SK-N-SH (cell line): ENCODE results near the gene GFOD2. TPM values are rescaled to one million over a fixed set of nuclear protein-coding genes. Genes with fewer than 3 reads are reported as not detected.

Source experiments
- CTCF ChIA-PET: fragments of 300-600, 350-600 bp; formaldehyde crosslinking; extraction: SDS; loops from one replicate; lab custom pipeline; 2021; lab: Yijun Ruan, JAX
- POLR2A ChIA-PET: fragments of 350-600 bp; sonication (Branson Sonifier 250); formaldehyde crosslinking; extraction: SDS; loops from one replicate; lab custom pipeline; 2020; ENCODE audit warnings: antibody characterized with exemption, inconsistent platforms; lab: Yijun Ruan, JAX
- DNase-seq: peaks from one replicate; pipeline ENCODE4 v3.0.0; 2012
- H2AFZ ChIP-seq: fragments of 200-600 bp; sonication (generic); 2 replicates; pipeline ENCODE4 v1.8.1; 2016; ENCODE audit warnings: antibody characterized with exemption, mild to moderate bottlenecking, low read depth
- H3F3A ChIP-seq: fragments of 200-600 bp; sonication (generic); replicated peaks from 2 replicates; pipeline ENCODE3; 2016; ENCODE audit warnings: antibody characterized with exemption, mild to moderate bottlenecking; ENCODE audit not compliant: insufficient read depth
- H3K27ac ChIP-seq, 2 experiments: fragments of 200-500 bp in 1 of 2; fragments of 200-600 bp in 1 of 2; sonication (Bioruptor generic) in 1 of 2; sonication (generic), shearing (Covaris generic) in 1 of 2; 2 replicates each; pipeline versions ENCODE4 v1.5.1 to v1.6.1; 2014 to 2016; ENCODE audit warnings: low read depth in 2 of 2, inconsistent platforms in 1 of 2, low read length in 1 of 2, mild to moderate bottlenecking in 1 of 2, mixed read lengths in 1 of 2
- H3K27me3 ChIP-seq: fragments of 200-600 bp; sonication (generic), shearing (Covaris generic); 2 replicates; pipeline ENCODE4 v1.6.1; 2016; ENCODE audit warnings: mixed run types; ENCODE audit not compliant: insufficient read depth
- H3K36me3 ChIP-seq, 2 experiments: fragments of 200-500 bp in 1 of 2; fragments of 200-600 bp in 1 of 2; sonication (Bioruptor generic) in 1 of 2; sonication (generic) in 1 of 2; replicated peaks in 1 of 2; 2 replicates each; pipeline versions ENCODE3 to v1.5.1; 2014 to 2016; ENCODE audit warnings: low read length in 1 of 2, mild to moderate bottlenecking in 1 of 2; ENCODE audit not compliant: insufficient read depth in 2 of 2, control insufficient read depth in 1 of 2
- H3K4me1 ChIP-seq, 2 experiments: fragments of 200-500 bp in 1 of 2; fragments of 200-600 bp in 1 of 2; sonication (Bioruptor generic) in 1 of 2; sonication (generic), shearing (Covaris generic) in 1 of 2; 2 replicates each; pipeline versions ENCODE4 v1.5.1 to v1.6.1; 2014 to 2016; ENCODE audit warnings: low read depth in 1 of 2, low read length in 1 of 2, mixed run types in 1 of 2; ENCODE audit not compliant: insufficient read depth in 2 of 2, control insufficient read depth in 1 of 2
- H3K4me2 ChIP-seq: fragments of 200-600 bp; sonication (generic), shearing (Covaris generic); 2 replicates; pipeline ENCODE4 v1.6.1; 2017; ENCODE audit warnings: mixed run types
- H3K4me3 ChIP-seq, 2 experiments: fragments of 200-500 bp in 1 of 2; fragments of 200-600 bp in 1 of 2; sonication (Bioruptor generic) in 1 of 2; sonication (generic), shearing (Covaris generic) in 1 of 2; 2 replicates each; pipeline versions ENCODE4 v1.5.1 to v1.8.1; 2014 to 2016; ENCODE audit warnings: low read depth in 2 of 2, inconsistent platforms in 1 of 2, low read length in 1 of 2, mild to moderate bottlenecking in 1 of 2, mixed read lengths in 1 of 2, moderate library complexity in 1 of 2
- H3K79me2 ChIP-seq: fragments of 200-600 bp; sonication (generic); 2 replicates; pipeline ENCODE4 v1.8.1; 2017; ENCODE audit warnings: mild to moderate bottlenecking; ENCODE audit not compliant: insufficient read depth
- H3K9ac ChIP-seq: fragments of 200-600 bp; sonication (generic); 2 replicates; pipeline ENCODE4 v1.6.1; 2017; ENCODE audit warnings: mixed run types
- H3K9me2 ChIP-seq: fragments of 200-600 bp; sonication (generic); 2 replicates; pipeline ENCODE4 v1.6.1; 2017; ENCODE audit warnings: mixed run types
- H3K9me3 ChIP-seq: fragments of 200-600 bp; sonication (generic); 2 replicates; pipeline ENCODE4 v1.6.1; 2017; ENCODE audit warnings: mixed run types, mild to moderate bottlenecking, moderate library complexity
- H4K20me1 ChIP-seq: fragments of 200-600 bp; sonication (generic); 2 replicates; pipeline ENCODE4 v1.6.1; 2017; ENCODE audit warnings: mild to moderate bottlenecking, mixed run types; ENCODE audit not compliant: insufficient read depth
- FOXJ3 ChIP-seq: sonication (generic); formaldehyde crosslinking; IDR thresholded peaks from 2 replicates; pipeline ENCODE4 v1.5.1; 2020; ENCODE audit warnings: mild to moderate bottlenecking, missing genetic modification reagents
- RCOR1 ChIP-seq: fragments of 150-350 bp; IDR thresholded peaks from 2 replicates; pipeline ENCODE4 v1.6.1; 2017; ENCODE audit warnings: antibody characterized with exemption, low read length
- REST ChIP-seq: IDR thresholded peaks from 2 replicates; pipeline ENCODE4 v1.6.1; 2012; ENCODE audit warnings: mild to moderate bottlenecking, low read depth, low read length, moderate library complexity
- TCF12 ChIP-seq: IDR thresholded peaks from 2 replicates; pipeline ENCODE4 v1.4.0; 2012
- WGBS: methylation state at CpG from one replicate; pipeline ENCODE4 v1.1.6; 2017; ENCODE audit warnings: low lambda C conversion rate; 5-methylcytosine and 5-hydroxymethylcytosine counted together
- polyA plus RNA-seq, 3 experiments: library from polyadenylated mRNA; depleted of rRNA; stranded (reverse); fragments of >200 nt; gene quantifications; 2 replicates each; pipeline ENCODE4 v1.2.3, GENCODE V29; 2012
- TF ChIP-seq, protein P1 (sequence below): IDR thresholded peaks from 2 replicates; pipeline ENCODE4 v1.4.0; 2012; ENCODE audit warnings: low read depth
- TF ChIP-seq, protein P2 (sequence below): fragments of 150-350 bp; IDR thresholded peaks from 2 replicates; pipeline ENCODE4 v1.6.1; 2017; ENCODE audit warnings: antibody characterized with exemption, low read length, low read depth, borderline replicate concordance

The GFOD2 gene
- polyA plus RNA-seq, 1 of the 3 experiments (the other 2 are of a cell fraction) = 19.0 TPM

DNA sequence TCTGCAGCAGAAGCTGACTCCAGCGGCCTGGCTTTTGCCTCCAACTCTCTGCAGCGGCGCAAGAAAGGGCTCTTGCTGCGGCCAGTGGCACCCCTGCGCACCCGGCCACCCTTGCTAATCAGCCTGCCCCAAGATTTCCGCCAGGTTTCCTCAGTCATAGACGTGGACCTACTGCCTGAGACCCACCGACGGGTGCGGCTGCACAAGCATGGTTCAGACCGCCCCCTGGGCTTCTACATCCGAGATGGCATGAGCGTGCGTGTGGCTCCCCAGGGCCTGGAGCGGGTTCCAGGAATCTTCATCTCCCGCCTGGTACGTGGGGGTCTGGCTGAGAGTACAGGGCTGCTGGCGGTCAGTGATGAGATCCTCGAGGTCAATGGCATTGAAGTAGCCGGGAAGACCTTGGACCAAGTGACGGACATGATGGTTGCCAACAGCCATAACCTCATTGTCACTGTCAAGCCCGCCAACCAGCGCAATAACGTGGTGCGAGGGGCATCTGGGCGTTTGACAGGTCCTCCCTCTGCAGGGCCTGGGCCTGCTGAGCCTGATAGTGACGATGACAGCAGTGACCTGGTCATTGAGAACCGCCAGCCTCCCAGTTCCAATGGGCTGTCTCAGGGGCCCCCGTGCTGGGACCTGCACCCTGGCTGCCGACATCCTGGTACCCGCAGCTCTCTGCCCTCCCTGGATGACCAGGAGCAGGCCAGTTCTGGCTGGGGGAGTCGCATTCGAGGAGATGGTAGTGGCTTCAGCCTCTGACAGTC, 57.0 kb downstream of the GFOD2 start (continued):
- TF ChIP-seq, protein P1, sequence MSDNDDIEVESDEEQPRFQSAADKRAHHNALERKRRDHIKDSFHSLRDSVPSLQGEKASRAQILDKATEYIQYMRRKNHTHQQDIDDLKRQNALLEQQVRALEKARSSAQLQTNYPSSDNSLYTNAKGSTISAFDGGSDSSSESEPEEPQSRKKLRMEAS = no peak
- no peak for TF ChIP-seq TCF12
- TF ChIP-seq RCOR1 = no peak
- TF ChIP-seq, protein P2, sequence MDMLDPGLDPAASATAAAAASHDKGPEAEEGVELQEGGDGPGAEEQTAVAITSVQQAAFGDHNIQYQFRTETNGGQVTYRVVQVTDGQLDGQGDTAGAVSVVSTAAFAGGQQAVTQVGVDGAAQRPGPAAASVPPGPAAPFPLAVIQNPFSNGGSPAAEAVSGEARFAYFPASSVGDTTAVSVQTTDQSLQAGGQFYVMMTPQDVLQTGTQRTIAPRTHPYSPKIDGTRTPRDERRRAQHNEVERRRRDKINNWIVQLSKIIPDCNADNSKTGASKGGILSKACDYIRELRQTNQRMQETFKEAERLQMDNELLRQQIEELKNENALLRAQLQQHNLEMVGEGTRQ = no peak

GRCh38 chr16:67661101-67661761, 57.9 kb downstream of the GFOD2 start:
- Histone ChIP-seq H3K27me3 (no peaks in the 10 kb centered on the region), H3K79me2 (peaks cover 20% of the 10 kb centered on the region), H3K9me2 (no peaks in the 10 kb centered on the region), H3F3A (peaks cover 11% of the 10 kb centered on the region), H3K27ac (peak overlapping the region; percentile 53 to 77; a peak in 3 of 4 replicates), H3K4me3 (peak overlapping the region; percentile 49 to 97; a peak in 3 of 4 replicates), H3K9me3 (no peaks in the 10 kb centered on the region), H4K20me1 (0 out of 2 replicates have a peak, but pooled peaks cover 3% of the 10 kb centered on the region), H3K4me1 (peaks cover 0 to 29% of the 10 kb centered on the region in 2 experiments; a peak in 1 of 4 replicates), H2AFZ (no peak overlapping the region), H3K9ac (no peak overlapping the region), H3K4me2 (peak overlapping the region; percentile 93; the same call in 1 of the 2 replicates), H3K36me3 (peaks cover 0 to 26% of the 10 kb centered on the region in 2 experiments)
- WGBS = 32% methylated on average over 28 of the region's 39 CpGs
- TF ChIP-seq FOXJ3 (CRISPR knock-in tag) = no peak
- TF ChIP-seq REST = peak; percentile 96
- CTCF ChIA-PET = interaction anchor here (0.7 to 18.3 kb wide), 8 partner anchors 9 to 155 kb away, joined by 3 to 246 read pairs (median 8); partner anchors contain the start of genes CARMIL2 and CTCF
- DNase-seq = peak; percentile 63
- POLR2A ChIA-PET = interaction anchor here (1.4 kb wide), 1 partner anchor 132 kb away, joined by 8 read pairs; the partner anchor contains the start of gene RIPOR1
